H9 (cell line): Measurements from ENCODE around the gene STARD3NL. TPM values are rescaled to one million over a fixed set of nuclear protein-coding genes. Genes with fewer than 3 reads are reported as not detected.

Source experiments
- DNase-seq: peaks from one replicate; pipeline ENCODE4 v3.0.0-alpha.2; 2017
- H2AFZ ChIP-seq: one replicate; pipeline ENCODE4 v1.6.1; 2013; ENCODE audit warnings: mild to moderate bottlenecking, low read length, control low read depth, moderate library complexity
- H2AK5ac ChIP-seq: 2 replicates; pipeline ENCODE4 v1.6.1; 2013; ENCODE audit warnings: low read length, control low read depth, mixed read lengths; ENCODE audit not compliant: insufficient read length
- H2BK120ac ChIP-seq: one replicate; pipeline ENCODE4 v1.6.1; 2013; ENCODE audit warnings: low read depth, mild to moderate bottlenecking, low read length, control low read depth, inconsistent platforms; ENCODE audit not compliant: poor library complexity, severe bottlenecking
- H2BK12ac ChIP-seq: 2 replicates; pipeline ENCODE4 v1.6.1; 2013; ENCODE audit warnings: low read length, control low read depth, mixed read lengths, low read depth; ENCODE audit not compliant: insufficient read length
- H2BK15ac ChIP-seq: 2 replicates; pipeline ENCODE4 v1.6.1; 2013; ENCODE audit warnings: low read depth, low read length, control low read depth
- H2BK20ac ChIP-seq: one replicate; pipeline ENCODE4 v1.6.1; 2013; ENCODE audit warnings: low read depth, mild to moderate bottlenecking, low read length, control low read depth, inconsistent platforms; ENCODE audit not compliant: poor library complexity, severe bottlenecking
- H2BK5ac ChIP-seq: 2 replicates; pipeline ENCODE4 v1.6.1; 2013; ENCODE audit warnings: low read length, control low read depth, mixed read lengths; ENCODE audit not compliant: insufficient read length
- H3K14ac ChIP-seq: 2 replicates; pipeline ENCODE4 v1.6.1; 2013; ENCODE audit warnings: low read length, control low read depth; ENCODE audit not compliant: insufficient read depth
- H3K18ac ChIP-seq: 2 replicates; pipeline ENCODE4 v1.6.1; 2013; ENCODE audit warnings: low read depth, mild to moderate bottlenecking, mixed read lengths, low read length, control low read depth; ENCODE audit not compliant: insufficient read length
- H3K23ac ChIP-seq: 2 replicates; pipeline ENCODE4 v1.6.1; 2013; ENCODE audit warnings: low read length, control low read depth, mixed read lengths, low read depth; ENCODE audit not compliant: insufficient read length
- H3K23me2 ChIP-seq: 2 replicates; pipeline ENCODE4 v1.6.1; 2013; ENCODE audit warnings: low read depth, mild to moderate bottlenecking, mixed read lengths, low read length, control low read depth; ENCODE audit not compliant: insufficient read length, poor library complexity, severe bottlenecking
- H3K27ac ChIP-seq: 2 replicates; pipeline ENCODE4 v1.5.1; 2013; ENCODE audit warnings: low read length, control low read depth, mixed read lengths, low read depth; ENCODE audit not compliant: insufficient read length
- H3K27me3 ChIP-seq: 2 replicates; pipeline ENCODE4 v1.6.1; 2013; ENCODE audit warnings: low read length, control low read depth, inconsistent platforms; ENCODE audit not compliant: insufficient read depth
- H3K4ac ChIP-seq: 2 replicates; pipeline ENCODE4 v1.6.1; 2013; ENCODE audit warnings: low read depth, mild to moderate bottlenecking, control low read depth, inconsistent platforms, low read length, moderate library complexity
- H3K4me1 ChIP-seq: 2 replicates; pipeline ENCODE4 v1.6.1; 2013; ENCODE audit warnings: low read length, control low read depth, inconsistent platforms; ENCODE audit not compliant: insufficient read depth
- H3K4me2 ChIP-seq: 2 replicates; pipeline ENCODE4 v1.6.1; 2013; ENCODE audit warnings: low read length, control low read depth, mixed read lengths; ENCODE audit not compliant: insufficient read length, insufficient read depth
- H3K56ac ChIP-seq: 2 replicates; pipeline ENCODE4 v1.6.1; 2013; ENCODE audit warnings: low read depth, mild to moderate bottlenecking, mixed read lengths, low read length, control low read depth; ENCODE audit not compliant: insufficient read length
- H3K79me1 ChIP-seq: 2 replicates; pipeline ENCODE4 v1.6.1; 2013; ENCODE audit warnings: low read depth, mild to moderate bottlenecking, moderate library complexity, low read length, control low read depth, inconsistent platforms; ENCODE audit not compliant: insufficient read depth, poor library complexity, severe bottlenecking
- H3K79me2 ChIP-seq: 2 replicates; pipeline ENCODE4 v1.6.1; 2013; ENCODE audit warnings: low read length, control low read depth, inconsistent platforms; ENCODE audit not compliant: insufficient read depth
- H3K9ac ChIP-seq: 2 replicates; pipeline ENCODE4 v1.6.1; 2013; ENCODE audit warnings: low read length, control low read depth, mixed read lengths; ENCODE audit not compliant: insufficient read length; ENCODE audit errors: extremely low read depth
- H3K9me3 ChIP-seq: one replicate; pipeline ENCODE4 v1.6.1; 2013; ENCODE audit warnings: low read depth, low read length, inconsistent platforms; ENCODE audit not compliant: control insufficient read depth
- H3T11ph ChIP-seq: one replicate; pipeline ENCODE4 v1.6.1; 2013; ENCODE audit warnings: mild to moderate bottlenecking, low read length, control low read depth, inconsistent platforms
- H4K20me1 ChIP-seq: one replicate; pipeline ENCODE4 v1.6.1; 2013; ENCODE audit not compliant: control insufficient read depth, insufficient read length, insufficient read depth
- H4K5ac ChIP-seq: 2 replicates; pipeline ENCODE4 v1.6.1; 2013; ENCODE audit warnings: low read depth, mild to moderate bottlenecking, mixed read lengths, low read length, control low read depth; ENCODE audit not compliant: insufficient read length
- H4K8ac ChIP-seq: replicated peaks from 2 replicates; pipeline ENCODE4 v1.6.1; 2013; ENCODE audit warnings: low read length, control low read depth, mixed read lengths, low read depth; ENCODE audit not compliant: insufficient read length
- H4K91ac ChIP-seq: 2 replicates; pipeline ENCODE4 v1.6.1; 2013; ENCODE audit warnings: low read depth, mild to moderate bottlenecking, moderate library complexity, mixed read lengths, low read length, control low read depth; ENCODE audit not compliant: insufficient read length
- H3K27ac Mint-ChIP-seq, 3 experiments: 2 replicates in 2 of 3; 3 replicates in 1 of 3; pipeline ENCODE4 v1.8.0; 2020 to 2021; ENCODE audit warnings: mixed read lengths in 3 of 3, mild to moderate bottlenecking in 1 of 3, moderate library complexity in 1 of 3
- H3K27me3 Mint-ChIP-seq: 2 replicates; pipeline ENCODE4 v1.8.0; 2021; ENCODE audit warnings: low read depth, mild to moderate bottlenecking, moderate library complexity, mixed read lengths
- H3K36me3 Mint-ChIP-seq, 3 experiments: 2 replicates in 2 of 3; 3 replicates in 1 of 3; pipeline ENCODE4 v1.8.0; 2020 to 2021; ENCODE audit warnings: low read depth in 3 of 3, mixed read lengths in 3 of 3; ENCODE audit not compliant: insufficient read depth in 1 of 3
- H3K4me1 Mint-ChIP-seq, 2 experiments: 2 replicates each; pipeline ENCODE4 v1.8.0; 2020; ENCODE audit warnings: mixed read lengths in 2 of 2
- H3K4me3 Mint-ChIP-seq, 2 experiments: 2 replicates in 1 of 2; 3 replicates in 1 of 2; pipeline ENCODE4 v1.8.0; 2020 to 2021; ENCODE audit warnings: mild to moderate bottlenecking in 2 of 2, mixed read lengths in 2 of 2, moderate library complexity in 1 of 2
- H3K9me3 Mint-ChIP-seq, 2 experiments: 2 replicates in 1 of 2; 3 replicates in 1 of 2; pipeline ENCODE4 v1.8.0; 2020; ENCODE audit warnings: mild to moderate bottlenecking in 2 of 2, mixed read lengths in 2 of 2, moderate library complexity in 1 of 2
- WGBS: extraction: QIAGEN DNeasy Blood & Tissue Kit; methylation state at CpG from one replicate; pipeline ENCODE4 v1.1.7; 2013; ENCODE audit warnings: missing lambda C conversion rate, low lambda C conversion rate, mixed read lengths; ENCODE audit not compliant: insufficient read length; ENCODE audit errors: extremely low coverage; 5-methylcytosine and 5-hydroxymethylcytosine counted together
- total RNA-seq: library from RNA; stranded (reverse); gene quantifications from 2 replicates; pipeline ENCODE4 v1.2.1, GENCODE V29; 2021
- TF ChIP-seq, protein P1 (sequence below): fragments of 200-600 bp; sonication (generic); conservative IDR thresholded peaks from 3 replicates; pipeline ENCODE4 v1.8.0; 2021; ENCODE audit warnings: antibody characterized with exemption, mild to moderate bottlenecking

The STARD3NL gene
- total RNA-seq, 1 experiment from 2014 or later, result 36.5 TPM

DNA sequence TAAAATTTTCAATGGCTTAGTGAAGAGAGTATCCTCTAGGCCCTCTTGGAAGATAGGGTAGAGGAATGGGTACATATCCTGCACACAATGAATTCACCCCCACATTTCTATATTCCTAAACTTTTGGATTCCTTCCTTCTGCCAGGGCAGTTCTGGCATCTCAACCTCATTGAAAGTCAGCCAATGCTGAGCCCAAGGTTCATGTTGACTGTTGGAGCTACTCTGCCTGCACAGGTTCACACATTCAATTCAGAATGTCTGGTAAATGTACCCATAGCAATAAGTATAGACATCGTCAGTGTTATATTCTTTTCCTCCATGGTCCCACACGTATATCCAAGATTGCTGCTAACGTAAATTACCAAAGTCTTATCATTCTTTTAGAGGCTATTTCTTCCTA lies 48.9 kb upstream of the STARD3NL start:
- no CpG with 5 or more reads among the region's 3 CpGs for WGBS

More for the DNA sequence above, 48.9 kb upstream of the STARD3NL start:
- Histone ChIP-seq H3K23ac (no peak overlapping the region), H2BK20ac (no peak overlapping the region), H3K79me1 (no peaks in the 10 kb centered on the region), H3K4me2 (no peak overlapping the region), H3K79me2 (no peaks in the 10 kb centered on the region), H2BK12ac (no peak overlapping the region), H3K14ac (no peak overlapping the region), H3K18ac (no peak overlapping the region), H3K23me2 (no peaks in the 10 kb centered on the region), H2AK5ac (no peak overlapping the region), H2BK15ac (no peak overlapping the region), H2BK5ac (no peak overlapping the region), H2BK120ac (no peak overlapping the region), H2AFZ (no peak overlapping the region), H3K56ac (no peak overlapping the region), H3K9me3 (no peaks in the 10 kb centered on the region), H4K8ac (no peak overlapping the region), H4K5ac (no peak overlapping the region), H3K27ac (no peak overlapping the region), H4K20me1 (no peaks in the 10 kb centered on the region), H4K91ac (no peak overlapping the region), H3K4ac (no peak overlapping the region), H3K27me3 (no peaks in the 10 kb centered on the region), H3K4me1 (no peaks in the 10 kb centered on the region; the same call in 1 of the 2 replicates), H3K9ac (no peak overlapping the region), H3T11ph (no peak overlapping the region)
- TF ChIP-seq, protein P1, sequence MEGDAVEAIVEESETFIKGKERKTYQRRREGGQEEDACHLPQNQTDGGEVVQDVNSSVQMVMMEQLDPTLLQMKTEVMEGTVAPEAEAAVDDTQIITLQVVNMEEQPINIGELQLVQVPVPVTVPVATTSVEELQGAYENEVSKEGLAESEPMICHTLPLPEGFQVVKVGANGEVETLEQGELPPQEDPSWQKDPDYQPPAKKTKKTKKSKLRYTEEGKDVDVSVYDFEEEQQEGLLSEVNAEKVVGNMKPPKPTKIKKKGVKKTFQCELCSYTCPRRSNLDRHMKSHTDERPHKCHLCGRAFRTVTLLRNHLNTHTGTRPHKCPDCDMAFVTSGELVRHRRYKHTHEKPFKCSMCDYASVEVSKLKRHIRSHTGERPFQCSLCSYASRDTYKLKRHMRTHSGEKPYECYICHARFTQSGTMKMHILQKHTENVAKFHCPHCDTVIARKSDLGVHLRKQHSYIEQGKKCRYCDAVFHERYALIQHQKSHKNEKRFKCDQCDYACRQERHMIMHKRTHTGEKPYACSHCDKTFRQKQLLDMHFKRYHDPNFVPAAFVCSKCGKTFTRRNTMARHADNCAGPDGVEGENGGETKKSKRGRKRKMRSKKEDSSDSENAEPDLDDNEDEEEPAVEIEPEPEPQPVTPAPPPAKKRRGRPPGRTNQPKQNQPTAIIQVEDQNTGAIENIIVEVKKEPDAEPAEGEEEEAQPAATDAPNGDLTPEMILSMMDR, result no peak
- Mint-ChIP-seq H3K9me3 (no peaks in the 10 kb centered on the region; a peak in 2 of 5 replicates), H3K36me3 (peaks cover 0 to 2% (median 0%) of the 10 kb centered on the region in 3 experiments; a peak in 1 of 7 replicates), H3K27me3 (no peaks in the 10 kb centered on the region; the same call in 1 of the 2 replicates), H3K4me3 (no peak overlapping the region), H3K27ac (no peak overlapping the region), H3K4me1 (peaks cover 13 to 17% of the 10 kb centered on the region in 2 experiments)
- DNase-seq, result no peak
